GM20431 (cell line): ENCODE measurements around the gene XPR1.

Source experiments
- in situ Hi-C: fragments of 300-500 bp; cut with MseI, MboI; formaldehyde crosslinking; loops from one replicate; pipeline ENCODE4 v1.15.0; 2020; ENCODE audit warnings: low sequenced_read_pairs; ENCODE audit not compliant: unreplicated experiment

Gene XPR1

DNA sequence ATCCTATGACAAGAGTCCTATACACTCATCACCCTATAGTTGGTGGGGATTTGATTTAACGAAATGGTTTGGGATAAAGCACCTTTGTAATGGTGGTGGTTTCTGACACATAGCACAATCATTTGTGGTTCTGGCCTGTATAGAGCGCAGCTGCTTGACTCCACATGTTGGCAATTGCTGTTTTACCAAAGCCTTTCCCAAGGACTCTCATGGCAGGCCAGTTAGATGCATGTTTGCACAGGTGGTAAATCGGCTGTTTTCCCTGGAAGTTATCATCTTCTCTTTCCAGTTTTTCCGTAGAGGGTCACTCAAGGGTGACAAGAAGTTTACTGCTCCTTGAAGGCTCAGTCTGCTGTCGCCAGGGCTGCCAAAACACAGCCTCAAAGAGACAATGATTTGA, 17.1 kb upstream of the XPR1 start:
- in situ Hi-C loops = no loop called here

DNA sequence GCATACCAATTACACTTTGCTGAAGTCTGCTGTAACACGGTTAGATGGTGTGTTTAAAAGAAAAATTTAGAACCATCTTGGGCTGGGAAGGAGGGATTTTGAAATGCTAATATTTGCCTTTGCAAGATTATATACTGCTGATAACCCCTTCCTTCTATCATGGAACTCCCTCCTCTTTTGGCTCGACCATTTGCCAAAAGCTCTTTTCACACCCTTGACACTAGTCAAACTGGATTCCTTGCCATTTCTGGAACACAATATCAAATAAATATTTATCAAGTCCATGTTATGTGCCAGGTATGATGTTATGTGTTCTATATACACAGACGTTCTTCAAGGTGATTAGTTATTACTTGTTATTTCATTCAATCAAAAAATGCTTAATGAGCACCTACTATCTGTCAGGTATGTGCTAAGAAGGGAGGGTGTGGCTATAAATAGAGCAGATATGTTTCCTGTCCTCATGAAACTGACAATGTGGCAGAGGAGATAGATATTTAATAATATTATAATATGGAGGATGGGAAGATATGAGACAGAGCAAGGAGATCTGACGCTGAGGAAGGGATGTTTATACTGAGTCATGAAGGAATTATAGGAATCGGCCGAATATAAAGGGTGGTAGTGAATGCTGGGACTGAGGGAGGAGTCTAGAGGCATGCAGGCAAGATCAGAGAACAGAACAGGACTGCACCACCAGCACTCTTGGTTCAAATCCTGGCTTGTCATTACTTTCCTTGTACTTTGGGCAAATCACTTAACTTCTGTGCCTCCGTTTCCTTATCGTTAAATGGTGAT, 16.1 kb upstream of the XPR1 start:
- in situ Hi-C loops = no loop called here

- in situ Hi-C loops = no loop called here
Observed at GRCh38 chr1:180616439-180616838, 15.4 kb upstream of the XPR1 start.

GRCh38 chr1:180617774-180618395, 13.9 kb upstream of the XPR1 start:
- in situ Hi-C loops = no loop called here

DNA sequence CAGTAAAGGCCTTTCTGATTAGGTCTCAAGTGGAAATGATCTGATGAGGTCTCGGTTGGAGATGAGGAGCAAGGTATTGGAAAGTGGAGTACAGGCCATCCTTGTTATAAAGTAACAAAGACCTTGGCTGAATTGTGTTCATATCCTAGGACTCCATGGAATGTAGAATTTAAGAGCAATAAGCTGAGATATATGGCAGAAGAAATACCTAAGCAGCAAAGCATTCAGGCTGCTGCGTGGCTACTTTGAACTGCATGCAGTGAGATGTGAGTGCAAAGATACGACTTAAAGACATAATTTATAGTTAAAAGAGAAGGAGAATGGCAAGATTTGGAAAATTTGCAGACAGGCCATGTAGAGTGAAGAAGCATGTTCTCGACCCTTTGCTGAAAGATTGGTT, 11.2 kb upstream of the XPR1 start:
- in situ Hi-C loops = no loop called here

GRCh38 chr1:180622658-180623508, 8.9 kb upstream of the XPR1 start:
- in situ Hi-C loops = no loop called here

GRCh38 chr1:180623579-180624347, 8.1 kb upstream of the XPR1 start:
- in situ Hi-C loops = no loop called here

DNA sequence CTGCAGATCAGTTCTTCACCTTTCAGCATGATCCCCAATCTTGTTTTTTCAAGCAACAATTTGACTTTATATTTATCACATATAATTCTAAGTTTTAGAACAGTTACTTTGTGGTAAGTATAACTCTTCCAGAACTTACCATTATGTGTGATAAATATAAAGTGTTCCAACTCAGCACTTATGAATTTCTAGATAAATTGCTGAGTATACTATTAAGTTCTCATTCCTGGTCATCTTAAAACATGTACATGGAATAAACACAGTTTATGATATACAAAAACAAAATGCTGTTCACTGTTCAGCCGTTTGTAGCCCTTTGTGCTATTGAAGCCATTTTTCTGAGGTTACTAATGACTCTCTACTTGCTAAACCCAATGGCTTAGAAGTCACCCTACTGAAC, 5.1 kb upstream of the XPR1 start:
- in situ Hi-C loops = loop anchor here (25.0 kb wide), 1 partner anchor 236 kb away; no protein-coding TSS in a partner anchor

DNA sequence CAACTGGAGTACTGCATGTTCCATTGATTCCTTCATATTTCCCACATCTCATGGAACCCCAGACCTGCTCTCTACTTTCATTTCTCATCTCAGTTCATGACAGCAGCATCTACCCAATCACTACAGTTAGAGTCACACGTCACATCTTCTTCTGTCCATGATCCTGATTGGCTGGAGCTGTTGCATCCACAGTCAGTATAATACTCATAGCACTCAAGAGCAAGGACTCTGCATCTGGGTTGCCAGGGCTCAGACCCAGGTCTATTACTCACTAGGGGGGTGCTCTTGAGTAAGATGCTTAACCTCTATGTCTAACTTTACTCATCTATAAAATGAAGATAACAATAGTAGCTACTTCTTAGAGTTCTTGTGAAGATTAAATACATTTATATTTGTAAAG, 4.4 kb upstream of the XPR1 start:
- in situ Hi-C loops = loop anchor here (25.0 kb wide), 1 partner anchor 235 kb away; no protein-coding TSS in a partner anchor

- in situ Hi-C loops = loop anchor here (25.0 kb wide), 1 partner anchor 234 kb away; no protein-coding TSS in a partner anchor
Observed at GRCh38 chr1:180628646-180629045, 3.2 kb upstream of the XPR1 start.

GRCh38 chr1:180630408-180631193, 1.2 kb upstream of the XPR1 start:
- in situ Hi-C loops = loop anchor here (25.0 kb wide), 1 partner anchor 232 kb away; no protein-coding TSS in a partner anchor

DNA sequence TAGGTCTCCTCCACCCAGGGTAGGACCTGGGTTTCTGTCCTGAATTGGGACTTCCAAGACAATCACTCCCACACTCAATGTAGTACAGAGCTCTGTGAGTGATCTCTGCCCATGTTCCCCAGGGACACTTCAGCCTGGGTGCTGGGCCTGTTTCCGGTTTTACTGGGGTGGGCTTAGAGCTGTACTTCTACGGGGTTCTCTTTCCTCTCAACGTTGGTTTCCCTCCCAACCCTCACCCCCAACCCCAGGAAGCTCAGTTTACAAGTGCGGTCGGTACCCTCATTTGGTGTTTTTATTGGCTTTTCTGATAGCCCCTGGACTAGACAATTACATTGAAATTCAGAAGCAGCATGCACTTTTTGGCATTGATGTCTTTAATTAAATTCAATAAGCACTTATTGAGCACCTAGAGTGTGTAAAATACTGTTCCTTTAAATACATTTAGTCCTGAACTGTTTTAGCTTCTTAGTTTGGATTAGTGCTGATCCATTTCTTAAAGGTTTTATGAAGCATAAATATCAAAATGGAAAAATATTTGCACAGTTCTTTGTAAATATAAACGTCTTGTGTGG, 542 bp upstream of the XPR1 start:
- in situ Hi-C loops = loop anchor here (25.0 kb wide), 1 partner anchor 231 kb away; no protein-coding TSS in a partner anchor

GRCh38 chr1:180632326-180633056, 669 bp downstream of the XPR1 start:
- in situ Hi-C loops = loop anchor here (25.0 kb wide), 1 partner anchor 230 kb away; no protein-coding TSS in a partner anchor

- in situ Hi-C loops = loop anchor here (25.0 kb wide), 1 partner anchor 229 kb away; no protein-coding TSS in a partner anchor
Observed at GRCh38 chr1:180633057-180634056, 1.5 kb downstream of the XPR1 start.

- in situ Hi-C loops = loop anchor here (25.0 kb wide), 1 partner anchor 226 kb away; no protein-coding TSS in a partner anchor
Observed at GRCh38 chr1:180636138-180636537, 4.3 kb downstream of the XPR1 start.

GRCh38 chr1:180639871-180640270, 8.0 kb downstream of the XPR1 start:
- in situ Hi-C loops = loop anchor here (25.0 kb wide), 1 partner anchor 222 kb away; no protein-coding TSS in a partner anchor
